IMR-90 (cell line): ENCODE data around the gene PNKD. TPM values are rescaled to one million over a fixed set of nuclear protein-coding genes. Genes with fewer than 3 reads are reported as not detected.

Source experiments
- ATAC-seq: fragments of 200-7000 bp; cut with Tn5 transposase; 2 replicates; pipeline ENCODE4 v1.9.1; 2020; ENCODE audit warnings: low read depth, mild to moderate bottlenecking, moderate library complexity
- BruUV-seq: library from RNA; stranded (reverse); fragments of 400-500 nt; replicated peaks from 2 replicates; lab custom pipeline; 2021; lab: Mats Ljungman, UMichigan
- CTCF ChIA-PET: fragments of 300-600 bp; formaldehyde crosslinking; extraction: SDS; loops from one replicate; lab custom pipeline; 2021; ENCODE audit warnings: antibody characterized with exemption; lab: Yijun Ruan, JAX
- POLR2A ChIA-PET: fragments of 300-600 bp; sonication (Branson Sonifier 250); formaldehyde crosslinking; loops from one replicate; lab custom pipeline; 2022; ENCODE audit warnings: antibody characterized with exemption; ENCODE audit not compliant: unreplicated experiment; lab: Charles Lee
- DNase-seq: peaks from one replicate; pipeline ENCODE4 v3.0.0; 2013
- H2AFZ ChIP-seq: replicated peaks from 2 replicates; pipeline ENCODE3; 2013; ENCODE audit warnings: low read length, mild to moderate bottlenecking; ENCODE audit not compliant: poor library complexity
- H2AK5ac ChIP-seq: 2 replicates; pipeline ENCODE4 v1.6.1; 2013; ENCODE audit warnings: low read depth, low read length, inconsistent platforms
- H2AK9ac ChIP-seq: replicated peaks from 2 replicates; pipeline ENCODE3; 2013; ENCODE audit warnings: mild to moderate bottlenecking, low read depth, low read length, moderate library complexity; ENCODE audit not compliant: poor library complexity
- H2BK120ac ChIP-seq: 2 replicates; pipeline ENCODE4 v1.6.1; 2013; ENCODE audit warnings: low read depth, low read length, inconsistent platforms
- H2BK15ac ChIP-seq: 3 replicates; pipeline ENCODE4 v1.6.1; 2013; ENCODE audit warnings: low read depth, low read length, inconsistent platforms
- H2BK20ac ChIP-seq: 2 replicates; pipeline ENCODE4 v1.6.1; 2013; ENCODE audit warnings: low read depth, mild to moderate bottlenecking, inconsistent platforms, low read length, moderate library complexity
- H2BK5ac ChIP-seq: 2 replicates; pipeline ENCODE4 v1.6.1; 2013; ENCODE audit warnings: mild to moderate bottlenecking, low read depth, low read length, inconsistent platforms; ENCODE audit not compliant: poor library complexity, severe bottlenecking
- H3K14ac ChIP-seq: replicated peaks from 2 replicates; pipeline ENCODE4 v1.6.1; 2013; ENCODE audit warnings: low read depth, low read length, inconsistent platforms
- H3K18ac ChIP-seq: 2 replicates; pipeline ENCODE4 v1.6.1; 2013; ENCODE audit warnings: low read depth, low read length, control low read depth
- H3K23ac ChIP-seq: 2 replicates; pipeline ENCODE4 v1.6.1; 2013; ENCODE audit warnings: low read depth, low read length, inconsistent platforms
- H3K27ac ChIP-seq: 2 replicates; pipeline ENCODE4 v1.5.1; 2013; ENCODE audit warnings: mild to moderate bottlenecking, control low read depth, low read length; ENCODE audit not compliant: insufficient read depth
- H3K27me3 ChIP-seq: 2 replicates; pipeline ENCODE4 v1.6.1; 2013; ENCODE audit warnings: low read length; ENCODE audit not compliant: control insufficient read depth, insufficient read depth
- H3K36me3 ChIP-seq: 2 replicates; pipeline ENCODE4 v1.6.1; 2013; ENCODE audit warnings: low read length, mixed read lengths; ENCODE audit not compliant: control insufficient read depth, insufficient read depth
- H3K4ac ChIP-seq: 2 replicates; pipeline ENCODE4 v1.6.1; 2013; ENCODE audit warnings: low read depth, low read length, inconsistent platforms
- H3K4me1 ChIP-seq: 2 replicates; pipeline ENCODE4 v1.6.1; 2013; ENCODE audit warnings: low read length, mixed read lengths; ENCODE audit not compliant: control insufficient read depth, insufficient read depth
- H3K4me2 ChIP-seq: 2 replicates; pipeline ENCODE4 v1.6.1; 2013; ENCODE audit warnings: low read depth, mild to moderate bottlenecking, control low read depth, low read length, moderate library complexity
- H3K4me3 ChIP-seq: 2 replicates; pipeline ENCODE4 v1.5.1; 2013; ENCODE audit warnings: low read depth, mild to moderate bottlenecking, control low read depth, low read length, moderate library complexity; ENCODE audit not compliant: insufficient read depth
- H3K56ac ChIP-seq: 2 replicates; pipeline ENCODE4 v1.6.1; 2013; ENCODE audit warnings: low read length, inconsistent platforms; ENCODE audit not compliant: insufficient read depth; ENCODE audit errors: extremely low read depth
- H3K79me1 ChIP-seq, 2 experiments: 2 replicates each; pipeline ENCODE4 v1.6.1; 2013; ENCODE audit warnings: low read length in 2 of 2, inconsistent platforms in 1 of 2, low read depth in 1 of 2
- H3K9ac ChIP-seq: 2 replicates; pipeline ENCODE4 v1.6.1; 2013; ENCODE audit warnings: low read depth, low read length, control low read depth
- H3K9me1 ChIP-seq: 2 replicates; pipeline ENCODE4 v1.6.1; 2013; ENCODE audit warnings: low read length, inconsistent platforms; ENCODE audit not compliant: insufficient read depth
- H3K9me3 ChIP-seq: 2 replicates; pipeline ENCODE4 v1.6.1; 2013; ENCODE audit warnings: low read length; ENCODE audit not compliant: control insufficient read depth, insufficient read depth
- H4K20me1 ChIP-seq: 2 replicates; pipeline ENCODE4 v1.6.1; 2013; ENCODE audit warnings: low read length, inconsistent platforms; ENCODE audit not compliant: insufficient read depth
- H4K5ac ChIP-seq: 2 replicates; pipeline ENCODE4 v1.6.1; 2013; ENCODE audit warnings: mild to moderate bottlenecking, low read depth, low read length, control low read depth
- H4K8ac ChIP-seq, 2 experiments: 2 replicates each; pipeline ENCODE4 v1.6.1; 2013; ENCODE audit warnings: low read depth in 2 of 2, low read length in 2 of 2, control low read depth in 1 of 2, inconsistent platforms in 1 of 2
- H4K91ac ChIP-seq: 2 replicates; pipeline ENCODE4 v1.6.1; 2013; ENCODE audit warnings: low read depth, low read length, inconsistent platforms; ENCODE audit not compliant: insufficient read depth
- BHLHE40 ChIP-seq: fragments of 150-350 bp; IDR thresholded peaks from 2 replicates; pipeline ENCODE4 v1.6.1; 2016; ENCODE audit warnings: mild to moderate bottlenecking, low read depth, low read length
- CEBPB ChIP-seq: IDR thresholded peaks from 2 replicates; pipeline ENCODE4 v1.6.1; 2012; ENCODE audit warnings: low read depth, low read length, improper control_type of control experiment
- CHD1 ChIP-seq: IDR thresholded peaks from 2 replicates; pipeline ENCODE4 v1.6.1; 2012; ENCODE audit warnings: low read depth, low read length, improper control_type of control experiment
- CTCF ChIP-seq: conservative IDR thresholded peaks from 2 replicates; pipeline ENCODE4 v1.5.1; 2012; ENCODE audit warnings: mild to moderate bottlenecking, low read depth, low read length, improper control_type of control experiment
- ELK1 ChIP-seq: fragments of 150-350 bp; IDR thresholded peaks from 2 replicates; pipeline ENCODE4 v1.6.1; 2016; ENCODE audit warnings: low read depth, mild to moderate bottlenecking, low read length, moderate library complexity, borderline replicate concordance
- FOS ChIP-seq: fragments of 150-350 bp; IDR thresholded peaks from 2 replicates; pipeline ENCODE4 v1.6.1; 2016; ENCODE audit warnings: low read depth, low read length
- MAFK ChIP-seq: IDR thresholded peaks from 2 replicates; pipeline ENCODE4 v1.6.1; 2012; ENCODE audit warnings: low read depth, low read length, improper control_type of control experiment
- MAZ ChIP-seq: IDR thresholded peaks from 2 replicates; pipeline ENCODE4 v1.6.1; 2012; ENCODE audit warnings: low read depth, mild to moderate bottlenecking, low read length, improper control_type of control experiment, moderate library complexity, borderline replicate concordance
- MXI1 ChIP-seq: IDR thresholded peaks from 2 replicates; pipeline ENCODE4 v1.6.1; 2012; ENCODE audit warnings: low read depth, mild to moderate bottlenecking, low read length, moderate library complexity, borderline replicate concordance
- NFE2L2 ChIP-seq: fragments of 150-350 bp; IDR thresholded peaks from 2 replicates; pipeline ENCODE4 v1.6.1; 2016; ENCODE audit warnings: low read depth, mild to moderate bottlenecking, low read length
- POLR2A ChIP-seq: IDR thresholded peaks from 2 replicates; pipeline ENCODE4 v1.6.1; 2012; ENCODE audit warnings: mild to moderate bottlenecking, low read depth, low read length
- RFX5 ChIP-seq: IDR thresholded peaks from 2 replicates; pipeline ENCODE4 v1.8.0; 2012; ENCODE audit warnings: low read depth, mild to moderate bottlenecking, low read length, moderate library complexity
- SMC3 ChIP-seq: fragments of 150-350 bp; IDR thresholded peaks from 2 replicates; pipeline ENCODE4 v1.6.1; 2016; ENCODE audit warnings: low read depth, mild to moderate bottlenecking, antibody characterized with exemption, low read length, moderate library complexity
- WGBS, 2 experiments: methylation state at CpG; one replicate each; pipeline versions ENCODE4 v1.1.5 to v1.1.7; 2013; ENCODE audit warnings: missing lambda C conversion rate in 2 of 2; ENCODE audit not compliant: insufficient read length in 1 of 2; ENCODE audit errors: extremely low coverage in 2 of 2; 5-methylcytosine and 5-hydroxymethylcytosine counted together
- dilution Hi-C: fragments of 300-500 bp; cut with HindIII; formaldehyde crosslinking; loops from one replicate; pipeline ENCODE4 v1.14.3; 2018; ENCODE audit warnings: low sequenced_read_pairs; ENCODE audit not compliant: unreplicated experiment
- in situ Hi-C: fragments of 300-500 bp; cut with MboI; formaldehyde crosslinking; loops from 3 replicates; pipeline ENCODE4 v1.14.3; 2019; ENCODE audit warnings: low sequenced_read_pairs, inconsistent platforms, mixed read lengths
- intact Hi-C: fragments of 100-400 bp; cut with micrococcal nuclease; formaldehyde crosslinking; loops from 2 replicates; pipeline ENCODE4 v1.10.0; 2022
- polyA plus RNA-seq, 3 experiments: library from polyadenylated mRNA; depleted of rRNA; stranded (reverse); fragments of >200 nt; gene quantifications; 2 replicates each; pipeline ENCODE4 v1.2.3, GENCODE V29; 2012; ENCODE audit warnings: low replicate concordance in 1 of 3
- total RNA-seq: library from RNA; depleted of rRNA; stranded (reverse); fragments of >200 nt; gene quantifications from 2 replicates; pipeline ENCODE4 v1.2.3, GENCODE V29; 2012
- TF ChIP-seq, protein P1 (sequence below): fragments of 150-350 bp; IDR thresholded peaks from 2 replicates; pipeline ENCODE4 v1.6.1; 2017; ENCODE audit warnings: mild to moderate bottlenecking, antibody characterized with exemption, low read length, low read depth

Gene PNKD
- total and polyA plus RNA-seq, 2 of the 4 experiments (the other 2 are of a cell fraction) = 19.2 to 68.5 TPM

GRCh38 chr2:218284106-218284811, 13.9 kb downstream of the PNKD start:
- peaks cover 18% of the 10 kb centered on the region for H3K36me3 ChIP-seq
- POLR2A ChIA-PET = no interaction called here
- H4K5ac ChIP-seq = peak overlapping the region; percentile 65; the same call in 1 of the 2 replicates
- no peak overlapping the region for H3K56ac ChIP-seq
- no TSS peak for BruUV-seq
- peaks cover 22 to 76% of the 10 kb centered on the region in 2 experiments for H3K79me1 ChIP-seq
- H3K4me3 ChIP-seq = no peak overlapping the region
- 55% methylated on average over 4 of the region's 16 CpGs; no CpG with 5 or more reads in 1 of the 2 experiments for WGBS, 2 experiments
- H3K23ac ChIP-seq = no peak overlapping the region
- no peak overlapping the region for H2BK20ac ChIP-seq
- H3K4me1 ChIP-seq = peaks cover 35% of the 10 kb centered on the region
- H2AK9ac ChIP-seq = peak overlapping the region; percentile 8
- no peaks in the 10 kb centered on the region for H3K9me1 ChIP-seq
- in situ Hi-C loops = no loop called here
- H3K9me3 ChIP-seq = no peaks in the 10 kb centered on the region
- peak overlapping the region in 1 of 2 experiments; percentile 26; a peak in 1 of 4 replicates for H4K8ac ChIP-seq
- peak overlapping the region; percentile 80 for H2BK5ac ChIP-seq
- no peak overlapping the region for H3K18ac ChIP-seq
- ATAC-seq (peak; percentile 31), DNase-seq (peak; percentile 80)
- dilution Hi-C loops = no loop called here
- H3K27ac ChIP-seq = peak overlapping the region; percentile 73
- peak overlapping the region; percentile 11; the same call in 1 of the 2 replicates for H3K9ac ChIP-seq
- H4K20me1 ChIP-seq = peaks cover 23% of the 10 kb centered on the region
- peak overlapping the region; percentile 55 for H3K4ac ChIP-seq
- TF ChIP-seq MAZ = peak; percentile 89
- peak; percentile 66 for TF ChIP-seq MAFK
- TF ChIP-seq, protein P1, sequence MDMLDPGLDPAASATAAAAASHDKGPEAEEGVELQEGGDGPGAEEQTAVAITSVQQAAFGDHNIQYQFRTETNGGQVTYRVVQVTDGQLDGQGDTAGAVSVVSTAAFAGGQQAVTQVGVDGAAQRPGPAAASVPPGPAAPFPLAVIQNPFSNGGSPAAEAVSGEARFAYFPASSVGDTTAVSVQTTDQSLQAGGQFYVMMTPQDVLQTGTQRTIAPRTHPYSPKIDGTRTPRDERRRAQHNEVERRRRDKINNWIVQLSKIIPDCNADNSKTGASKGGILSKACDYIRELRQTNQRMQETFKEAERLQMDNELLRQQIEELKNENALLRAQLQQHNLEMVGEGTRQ = no peak
- peak; percentile 32; the same call in 1 of the 2 replicates for TF ChIP-seq FOS
- TF ChIP-seq CTCF = no peak
- no peak; the same call in 1 of the 2 replicates for TF ChIP-seq NFE2L2
- no peak for TF ChIP-seq RFX5
- TF ChIP-seq POLR2A = no peak
- TF ChIP-seq MXI1 = peak; percentile 82; the same call in 1 of the 2 replicates
- TF ChIP-seq SMC3 = no peak
- TF ChIP-seq CHD1 = no peak
- no peak for TF ChIP-seq CEBPB
- no peak for TF ChIP-seq ELK1
- no peak for TF ChIP-seq BHLHE40
- H2AFZ ChIP-seq = peak overlapping the region; percentile 55
- peak overlapping the region; percentile 29; the same call in 1 of the 2 replicates for H2BK120ac ChIP-seq
- H3K4me2 ChIP-seq = peak overlapping the region; percentile 68
- no peaks in the 10 kb centered on the region for H3K27me3 ChIP-seq
- CTCF ChIA-PET = interaction anchor here (1.1 to 4.4 kb wide), 2 partner anchors 8 to 13 kb away, joined by 4 to 24 read pairs; partner anchors contain the start of genes AAMP, PNKD and TMBIM1
- peak overlapping the region; percentile 42; the same call in 1 of the 2 replicates for H4K91ac ChIP-seq
- peak overlapping the region; percentile 69 for H2AK5ac ChIP-seq
- intact Hi-C loops = no loop called here
- H3K14ac ChIP-seq = no peak overlapping the region
- no peak overlapping the region for H2BK15ac ChIP-seq
